ENCODE results near the gene CASP4.
"Not testable (repeated sequence)": the region's sequence is repeated elsewhere in the genome, so short reads cannot be mapped to it uniquely, and the experiment has no call there.

CASP4 gene

GRCh38 chr11:104970756-104971155 lies 2.4 kb upstream of the CASP4 start:
- no peak for TF ChIP-seq ZNF274 (IDR thresholded peaks at IDR 0.05; ENCODE audit: low read depth, low read length)
- H3K4me3 ChIP-seq (ENCODE audit: low read length): no peak overlapping the region

GRCh38 chr11:104968856-104969776 lies 742 bp upstream of the CASP4 start:
- no peak for TF ChIP-seq ZNF274 (IDR thresholded peaks at IDR 0.05; ENCODE audit: low read depth, low read length)
- H3K4me3 ChIP-seq (ENCODE audit: low read length): no peak overlapping the region

- peak overlapping the region; percentile 66 for H3K4me3 ChIP-seq (ENCODE audit: low read length)
- no peak for TF ChIP-seq ZNF274 (IDR thresholded peaks at IDR 0.05; ENCODE audit: low read depth, low read length)
Measured at GRCh38 chr11:104967534-104968354, 630 bp downstream of the CASP4 start.

- no peak overlapping the region for H3K4me3 ChIP-seq (ENCODE audit: low read length)
- no peak for TF ChIP-seq ZNF274 (IDR thresholded peaks at IDR 0.05; ENCODE audit: low read depth, low read length)
Measured at GRCh38 chr11:104965735-104966134, 2.6 kb downstream of the CASP4 start.

GRCh38 chr11:104964247-104964646 lies 4.1 kb downstream of the CASP4 start:
- TF ChIP-seq ZNF274 (IDR thresholded peaks at IDR 0.05; ENCODE audit: low read depth, low read length): no peak
- no peak overlapping the region for H3K4me3 ChIP-seq (ENCODE audit: low read length)

- no peak overlapping the region for H3K4me3 ChIP-seq (ENCODE audit: low read length)
- no peak for TF ChIP-seq ZNF274 (IDR thresholded peaks at IDR 0.05; ENCODE audit: low read depth, low read length)
Measured at GRCh38 chr11:104962852-104963251, 5.5 kb downstream of the CASP4 start.

- TF ChIP-seq ZNF274 (IDR thresholded peaks at IDR 0.05; ENCODE audit: low read depth, low read length): no peak
- H3K4me3 ChIP-seq (ENCODE audit: low read length): no peak overlapping the region
Measured at GRCh38 chr11:104957280-104957679, 11.1 kb downstream of the CASP4 start.

GRCh38 chr11:104956528-104956927 lies 11.8 kb downstream of the CASP4 start:
- no peak overlapping the region for H3K4me3 ChIP-seq (ENCODE audit: low read length)
- TF ChIP-seq ZNF274 (IDR thresholded peaks at IDR 0.05; ENCODE audit: low read depth, low read length): no peak

- TF ChIP-seq ZNF274 (IDR thresholded peaks at IDR 0.05; ENCODE audit: low read depth, low read length): no peak
- no peak overlapping the region for H3K4me3 ChIP-seq (ENCODE audit: low read length)
Measured at GRCh38 chr11:104946907-104947306, 21.5 kb downstream of the CASP4 start.

- no peak overlapping the region for H3K4me3 ChIP-seq (ENCODE audit: low read length)
- no peak for TF ChIP-seq ZNF274 (IDR thresholded peaks at IDR 0.05; ENCODE audit: low read depth, low read length)
Measured at GRCh38 chr11:104944076-104944475, 24.3 kb downstream of the CASP4 start.

- no peak for TF ChIP-seq ZNF274 (IDR thresholded peaks at IDR 0.05; ENCODE audit: low read depth, low read length)
- no peak overlapping the region for H3K4me3 ChIP-seq (ENCODE audit: low read length)
Measured at GRCh38 chr11:104943561-104943960, 24.8 kb downstream of the CASP4 start.

GRCh38 chr11:104934594-104934993 lies 33.8 kb downstream of the CASP4 start:
- no peak for TF ChIP-seq ZNF274 (IDR thresholded peaks at IDR 0.05; ENCODE audit: low read depth, low read length)
- H3K4me3 ChIP-seq (ENCODE audit: low read length): no peak overlapping the region

GRCh38 chr11:104934073-104934472 lies 34.3 kb downstream of the CASP4 start:
- H3K4me3 ChIP-seq (ENCODE audit: low read length): not testable (repeated sequence)

- no peak overlapping the region for H3K4me3 ChIP-seq (ENCODE audit: low read length)
Measured at GRCh38 chr11:104928811-104929210, 39.6 kb downstream of the CASP4 start.

More at GRCh38 chr11:104928811-104929210, 39.6 kb downstream of the CASP4 start:
- no peak for TF ChIP-seq ZNF274 (IDR thresholded peaks at IDR 0.05; ENCODE audit: low read depth, low read length)

Measured in GM08714 (cell line).